Choroid plexus epithelial cell (primary cell): ENCODE measurements around the gene RCC1.
A peak's percentile ranks its signal among the peaks of the same experiment; 100 is the strongest.
"Not testable (repeated sequence)": the region's sequence is repeated elsewhere in the genome, so short reads cannot be mapped to it uniquely, and the experiment has no call there.

ENCODE experiments used
- DNase-seq: peaks from one replicate; pipeline ENCODE4 v3.0.0-alpha.2; 2010; ENCODE audit warnings: low read depth
- H3K4me3 ChIP-seq: 2 replicates; pipeline ENCODE4 v1.5.1; 2011; ENCODE audit warnings: low read depth, mild to moderate bottlenecking, control low read depth, low read length, moderate library complexity
- TF ChIP-seq, protein P1 (sequence below): conservative IDR thresholded peaks from 2 replicates; pipeline ENCODE4 v1.5.1; 2011; ENCODE audit warnings: low read depth, mild to moderate bottlenecking, control low read depth, inconsistent platforms, low read length, moderate library complexity

The RCC1 gene

DNA sequence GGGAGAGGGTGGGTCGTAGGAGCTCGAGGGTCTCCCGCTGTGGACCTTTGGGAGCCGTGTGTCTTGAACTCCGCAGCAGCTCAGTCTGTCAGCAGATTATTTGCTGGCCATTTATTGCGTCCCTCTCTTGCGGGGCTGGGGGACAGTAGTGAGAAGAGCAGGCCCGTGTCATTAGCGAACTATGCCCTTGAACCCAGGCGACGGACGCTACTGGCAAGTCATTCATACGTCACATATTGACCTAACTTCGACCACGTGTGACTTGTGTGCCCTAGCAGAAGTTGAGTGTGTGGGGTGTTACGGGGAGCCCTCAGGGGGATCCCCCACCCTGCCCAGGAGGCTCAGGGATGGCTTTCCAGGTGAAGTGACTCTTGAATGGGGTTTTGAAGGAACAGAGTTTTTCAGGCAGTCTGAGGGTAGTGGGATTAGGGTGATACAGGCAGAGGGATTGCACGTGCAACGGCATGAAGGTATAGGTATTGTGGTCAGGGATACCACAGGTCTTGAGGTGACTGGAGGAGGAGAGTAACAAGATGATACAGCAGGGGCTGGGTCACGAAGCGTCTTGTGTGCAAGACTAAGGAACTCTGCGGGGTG is 13.0 kb downstream of the RCC1 start:
- DNase-seq = peak; percentile 7
- TF ChIP-seq, protein P1, sequence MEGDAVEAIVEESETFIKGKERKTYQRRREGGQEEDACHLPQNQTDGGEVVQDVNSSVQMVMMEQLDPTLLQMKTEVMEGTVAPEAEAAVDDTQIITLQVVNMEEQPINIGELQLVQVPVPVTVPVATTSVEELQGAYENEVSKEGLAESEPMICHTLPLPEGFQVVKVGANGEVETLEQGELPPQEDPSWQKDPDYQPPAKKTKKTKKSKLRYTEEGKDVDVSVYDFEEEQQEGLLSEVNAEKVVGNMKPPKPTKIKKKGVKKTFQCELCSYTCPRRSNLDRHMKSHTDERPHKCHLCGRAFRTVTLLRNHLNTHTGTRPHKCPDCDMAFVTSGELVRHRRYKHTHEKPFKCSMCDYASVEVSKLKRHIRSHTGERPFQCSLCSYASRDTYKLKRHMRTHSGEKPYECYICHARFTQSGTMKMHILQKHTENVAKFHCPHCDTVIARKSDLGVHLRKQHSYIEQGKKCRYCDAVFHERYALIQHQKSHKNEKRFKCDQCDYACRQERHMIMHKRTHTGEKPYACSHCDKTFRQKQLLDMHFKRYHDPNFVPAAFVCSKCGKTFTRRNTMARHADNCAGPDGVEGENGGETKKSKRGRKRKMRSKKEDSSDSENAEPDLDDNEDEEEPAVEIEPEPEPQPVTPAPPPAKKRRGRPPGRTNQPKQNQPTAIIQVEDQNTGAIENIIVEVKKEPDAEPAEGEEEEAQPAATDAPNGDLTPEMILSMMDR = no peak
- peak overlapping the region; percentile 75 for H3K4me3 ChIP-seq

DNA sequence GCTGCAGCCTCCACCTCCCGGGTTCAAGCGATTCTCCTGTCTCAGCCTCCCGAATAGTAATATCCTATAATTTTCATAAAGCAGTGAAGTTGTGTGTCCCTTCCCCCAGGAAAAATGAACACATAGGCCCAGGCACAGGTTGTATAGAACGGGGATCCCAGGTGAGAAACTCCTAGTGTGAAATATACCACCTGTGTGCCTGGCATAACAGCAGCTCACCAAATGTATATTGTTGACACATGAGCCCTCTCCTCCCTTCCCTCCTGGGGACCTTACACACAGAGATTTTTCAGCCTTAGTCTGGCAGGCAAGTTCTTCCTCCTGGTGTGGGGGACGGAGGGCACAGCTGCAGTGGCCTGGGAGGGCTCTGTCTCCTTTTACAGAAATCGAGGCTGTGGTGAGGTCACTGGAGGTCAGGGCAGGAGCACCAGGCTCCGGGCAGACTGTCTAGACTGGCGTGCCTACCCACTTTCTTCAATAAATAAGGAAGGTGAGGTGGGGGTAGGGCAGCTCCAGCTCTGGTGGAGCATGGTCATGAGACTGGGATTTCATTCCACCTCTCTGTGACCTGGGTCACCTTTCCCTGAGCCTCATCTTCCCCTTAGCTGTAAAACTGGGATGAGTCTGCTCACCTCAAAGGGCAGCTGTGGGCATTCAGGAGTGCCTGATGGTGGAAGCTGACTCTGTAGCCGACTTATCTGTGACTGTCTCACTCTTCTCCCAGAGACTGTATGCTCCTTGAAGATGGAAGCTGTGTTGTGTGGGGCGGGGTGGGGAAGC is 14.3 kb downstream of the RCC1 start:
- no peak overlapping the region for H3K4me3 ChIP-seq
- TF ChIP-seq, protein P1 = no peak
- no peak for DNase-seq

DNA sequence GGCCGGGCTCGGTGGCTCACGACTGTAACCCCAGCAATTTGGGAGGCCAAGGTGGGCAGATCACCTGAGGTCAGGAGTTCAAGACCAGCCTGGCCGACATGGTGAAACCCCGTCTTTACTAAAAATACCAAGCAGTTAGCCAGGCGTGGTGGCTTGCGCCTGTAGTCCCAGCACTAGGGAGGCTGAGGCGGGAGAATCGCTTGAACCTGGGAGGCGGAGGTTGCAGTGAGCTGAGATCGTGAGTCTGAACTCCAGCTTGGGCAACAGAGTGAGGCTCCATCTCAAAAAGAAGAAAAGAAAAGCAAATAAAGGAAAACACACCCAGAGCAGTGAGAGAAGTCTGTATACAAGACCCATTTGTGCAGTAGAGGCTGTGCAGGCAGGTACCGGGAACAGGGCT is 15.0 kb downstream of the RCC1 start:
- not testable (repeated sequence) for H3K4me3 ChIP-seq, DNase-seq

DNA sequence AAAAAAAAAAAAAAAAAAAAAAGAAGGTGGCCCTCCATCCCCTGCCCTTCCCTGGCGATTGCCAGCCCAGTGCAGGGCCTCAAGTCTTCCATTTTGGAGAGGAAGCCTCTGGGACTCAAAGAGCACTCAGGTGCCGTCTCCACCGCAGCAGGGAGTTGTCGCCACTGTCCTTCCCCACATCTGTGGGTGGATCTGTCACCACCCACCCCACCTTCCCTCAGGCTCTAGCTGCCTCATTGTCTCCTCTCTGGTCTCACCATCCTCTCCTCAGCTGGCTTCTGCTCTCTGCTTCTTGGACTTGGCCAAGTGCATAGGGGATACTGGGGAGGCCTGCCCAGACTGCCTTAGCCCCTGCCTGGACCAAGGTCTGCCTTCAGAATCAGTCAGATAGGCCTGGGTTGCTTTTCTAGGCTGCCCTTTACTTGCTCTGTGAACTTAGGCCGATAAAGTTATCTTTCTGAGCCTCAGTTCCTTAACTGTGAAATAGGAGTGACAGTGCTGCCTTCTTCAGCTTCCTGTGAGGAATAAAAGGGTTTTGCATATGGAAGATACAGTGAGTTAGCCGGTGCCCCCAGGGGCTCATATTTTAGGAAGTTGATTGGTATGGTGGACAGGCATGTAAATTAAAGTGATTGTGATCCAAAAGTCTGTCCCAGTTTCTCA is 15.8 kb downstream of the RCC1 start:
- H3K4me3 ChIP-seq = no peak overlapping the region
- TF ChIP-seq, protein P1 = no peak
- DNase-seq = no peak

DNA sequence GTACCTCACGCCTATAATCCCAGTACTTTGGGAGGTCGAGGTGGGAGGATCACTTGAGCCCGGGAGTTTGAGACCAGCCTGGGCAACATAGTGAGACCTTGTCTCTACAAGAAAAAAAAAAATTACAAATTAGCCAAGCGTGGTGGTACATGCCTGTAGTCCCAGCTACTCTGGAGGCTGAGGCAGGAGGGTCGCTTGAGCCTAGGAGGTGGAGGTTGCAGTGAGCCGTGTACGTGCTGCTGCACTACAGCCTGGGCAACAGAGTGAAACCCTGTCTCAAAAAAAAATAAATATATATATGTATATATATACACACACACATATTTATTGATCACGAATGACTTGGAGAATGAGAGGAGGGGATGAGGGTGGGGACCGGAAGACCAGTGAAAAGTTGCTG is 16.7 kb downstream of the RCC1 start:
- H3K4me3 ChIP-seq, DNase-seq: not testable (repeated sequence)

DNA sequence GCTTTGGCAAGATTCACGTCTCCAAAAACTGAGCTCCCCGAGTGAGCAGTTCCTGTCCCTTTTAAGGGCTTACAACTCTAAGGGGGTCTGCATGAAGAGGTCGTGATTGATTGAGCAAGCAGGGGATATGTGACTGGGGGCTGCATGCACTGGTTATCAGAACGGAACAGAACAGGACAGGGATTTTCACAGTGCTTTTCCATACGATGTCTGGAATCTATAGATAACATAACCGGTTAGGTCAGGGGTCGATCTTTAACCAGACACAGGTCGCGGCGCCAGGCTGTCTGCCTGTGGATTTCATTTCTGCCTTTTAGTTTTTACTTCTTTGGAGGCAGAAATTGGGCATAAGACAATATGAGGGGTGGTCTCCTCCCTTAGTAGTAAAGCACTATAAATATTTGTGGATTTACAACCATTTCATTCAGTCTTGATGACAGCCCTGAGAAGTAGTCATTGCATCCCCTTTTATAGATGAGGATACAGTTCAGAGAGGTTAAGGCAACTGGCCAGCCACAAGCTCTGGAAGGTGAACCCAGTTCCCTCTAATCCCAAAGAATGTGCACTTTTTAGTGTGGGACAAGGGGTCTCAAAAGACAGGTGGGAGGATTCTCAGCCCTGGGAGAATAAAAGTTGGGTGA is 19.3 kb downstream of the RCC1 start:
- not testable (repeated sequence) for DNase-seq, H3K4me3 ChIP-seq

DNA sequence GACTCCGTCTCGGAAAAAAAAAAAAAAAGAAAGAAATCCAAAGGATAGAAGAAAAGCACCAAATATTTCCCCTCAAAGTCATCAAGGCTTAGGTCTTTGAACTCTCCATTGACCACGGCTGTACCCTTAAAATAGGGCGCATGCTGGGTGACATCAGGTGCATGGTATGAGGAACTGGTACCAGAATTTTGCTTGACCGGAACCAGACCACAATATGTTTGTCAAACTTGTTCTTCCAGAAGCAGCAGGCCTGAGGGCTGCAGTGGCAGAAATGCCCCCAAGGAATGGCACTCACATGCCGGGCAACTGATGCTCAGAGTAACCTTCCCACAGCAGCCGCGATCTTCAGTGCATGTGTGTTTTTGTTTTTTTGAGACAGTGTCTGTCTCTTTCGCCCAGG is 21.0 kb downstream of the RCC1 start:
- DNase-seq = no peak
- TF ChIP-seq, protein P1 = no peak
- H3K4me3 ChIP-seq = no peak overlapping the region

DNA sequence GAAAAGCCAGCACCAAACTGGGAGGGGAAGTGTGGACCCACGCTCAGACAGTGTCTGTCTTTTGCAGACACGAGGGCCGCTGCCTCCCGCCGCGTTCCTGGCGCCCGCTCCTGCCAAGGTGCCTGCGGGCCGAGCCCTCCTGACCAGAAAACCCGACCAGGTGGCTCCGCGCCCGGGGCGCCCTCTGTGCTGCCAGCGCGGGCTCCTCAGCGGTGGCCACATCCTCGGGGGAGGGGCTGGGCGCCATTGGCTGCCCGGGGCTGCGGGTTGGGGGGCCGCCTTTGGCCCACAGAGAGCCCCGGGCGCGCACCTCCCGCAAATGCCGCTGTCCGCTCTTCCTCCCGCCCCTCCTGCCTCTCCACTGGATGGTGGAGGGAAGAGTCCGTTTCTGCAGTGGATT is 24.6 kb downstream of the RCC1 start:
- TF ChIP-seq, protein P1 = no peak
- no peak for DNase-seq
- H3K4me3 ChIP-seq = no peak overlapping the region
